Neural cell (in vitro differentiated cells): ENCODE data around the gene MRPS27. TPM values are rescaled to one million over a fixed set of nuclear protein-coding genes. Genes with fewer than 3 reads are reported as not detected.

Source experiments
- H2AFZ ChIP-seq: fragments of 200-600, 300-800 bp; sonication (generic), shearing (Covaris generic); 2 replicates; pipeline ENCODE4 v1.6.0; 2014; ENCODE audit warnings: low read depth, mild to moderate bottlenecking, antibody characterized with exemption, low read length, moderate library complexity
- H3F3A ChIP-seq: fragments of 200-600 bp; shearing (Covaris generic); 2 replicates; pipeline ENCODE4 v1.6.1; 2016; ENCODE audit warnings: mild to moderate bottlenecking, moderate library complexity, mixed read lengths, antibody characterized with exemption, low read length; ENCODE audit not compliant: insufficient read depth, poor library complexity, severe bottlenecking
- H3K27ac ChIP-seq: fragments of 200-600, 300-800 bp; sonication (generic), shearing (Covaris generic); 2 replicates; pipeline ENCODE4 v1.5.1; 2014; ENCODE audit warnings: mild to moderate bottlenecking, low read length, moderate library complexity
- H3K27me3 ChIP-seq: fragments of 300-800, 200-600 bp; sonication (generic), shearing (Covaris generic); 2 replicates; pipeline ENCODE4 v1.6.0; 2014; ENCODE audit warnings: mild to moderate bottlenecking, low read depth, low read length, moderate library complexity; ENCODE audit not compliant: insufficient read depth
- H3K36me3 ChIP-seq: fragments of 300-800, 200-600 bp; sonication (generic), shearing (Covaris generic); 2 replicates; pipeline ENCODE4 v1.5.1; 2014; ENCODE audit warnings: mild to moderate bottlenecking, antibody characterized with exemption, low read length, moderate library complexity; ENCODE audit not compliant: insufficient read depth
- H3K4me2 ChIP-seq: fragments of 300-800, 200-600 bp; sonication (generic), shearing (Covaris generic); 2 replicates; pipeline ENCODE4 v1.6.0; 2014; ENCODE audit warnings: mild to moderate bottlenecking, low read length
- H3K4me3 ChIP-seq: fragments of 300-800, 200-600 bp; sonication (generic), shearing (Covaris generic); 2 replicates; pipeline ENCODE4 v1.5.1; 2014; ENCODE audit warnings: mild to moderate bottlenecking, low read length, moderate library complexity
- H3K79me2 ChIP-seq: fragments of 200-600 bp; shearing (Covaris generic); replicated peaks from 2 replicates; pipeline ENCODE4 v1.6.0; 2014; ENCODE audit warnings: mild to moderate bottlenecking, low read length, moderate library complexity; ENCODE audit not compliant: insufficient read depth
- H3K9ac ChIP-seq: fragments of 300-800, 200-600 bp; sonication (generic), shearing (Covaris generic); 2 replicates; pipeline ENCODE4 v1.6.1; 2016; ENCODE audit warnings: mild to moderate bottlenecking, low read length, mixed read lengths
- H3K9me2 ChIP-seq: fragments of 200-600 bp; shearing (Covaris generic); 2 replicates; pipeline ENCODE4 v1.6.1; 2016; ENCODE audit warnings: mild to moderate bottlenecking, low read length, mixed read lengths; ENCODE audit not compliant: insufficient read depth
- H3K9me3 ChIP-seq: fragments of 200-600, 300-800 bp; sonication (generic), shearing (Covaris generic); 2 replicates; pipeline ENCODE4 v1.6.1; 2016; ENCODE audit warnings: mild to moderate bottlenecking, mixed run types, low read length, moderate library complexity, mixed read lengths
- H4K20me1 ChIP-seq: fragments of 200-600 bp; shearing (Covaris generic); 2 replicates; pipeline ENCODE4 v1.6.1; 2016; ENCODE audit warnings: mild to moderate bottlenecking, mixed run types; ENCODE audit not compliant: insufficient read depth
- CTCF ChIP-seq: fragments of 450-650 bp; IDR thresholded peaks from 2 replicates; pipeline ENCODE4 v1.5.1; 2014; ENCODE audit warnings: antibody characterized with exemption, mild to moderate bottlenecking, moderate library complexity; ENCODE audit not compliant: poor library complexity, severe bottlenecking
- EP300 ChIP-seq: fragments of 450-650 bp; conservative IDR thresholded peaks from 2 replicates; pipeline ENCODE4 v1.6.1; 2014; ENCODE audit warnings: antibody characterized with exemption, mild to moderate bottlenecking, moderate library complexity; ENCODE audit not compliant: poor library complexity, severe bottlenecking
- EZH2 ChIP-seq: fragments of 200-600, 300-800 bp; shearing (Covaris generic), sonication (generic); IDR thresholded peaks from 2 replicates; pipeline ENCODE4 v1.6.1; 2014; ENCODE audit warnings: antibody characterized with exemption, low read length, borderline replicate concordance, mild to moderate bottlenecking; ENCODE audit not compliant: insufficient read depth, poor library complexity, severe bottlenecking
- MXI1 ChIP-seq: fragments of 450-650 bp; conservative IDR thresholded peaks from 2 replicates; pipeline ENCODE4 v1.6.1; 2014; ENCODE audit warnings: antibody characterized with exemption, mild to moderate bottlenecking; ENCODE audit not compliant: poor library complexity, severe bottlenecking
- POLR2AphosphoS5 ChIP-seq: IDR thresholded peaks from 2 replicates; pipeline ENCODE4 v1.6.1; 2012
- RAD21 ChIP-seq: fragments of 450-650 bp; conservative IDR thresholded peaks from 2 replicates; pipeline ENCODE4 v1.6.1; 2014; ENCODE audit warnings: antibody characterized with exemption, mild to moderate bottlenecking, moderate library complexity
- REST ChIP-seq: IDR thresholded peaks from 2 replicates; pipeline ENCODE4 v1.6.1; 2012; ENCODE audit warnings: borderline replicate concordance
- SMC3 ChIP-seq: fragments of 450-650 bp; conservative IDR thresholded peaks from 2 replicates; pipeline ENCODE4 v1.6.1; 2014; ENCODE audit warnings: antibody characterized with exemption, mild to moderate bottlenecking, moderate library complexity; ENCODE audit not compliant: poor library complexity
- TAF1 ChIP-seq: IDR thresholded peaks from 2 replicates; pipeline ENCODE4 v1.6.1; 2012; ENCODE audit warnings: low read depth
- polyA plus RNA-seq: library from polyadenylated mRNA; depleted of rRNA; stranded (reverse); fragments of >200 nt; gene quantifications from 2 replicates; pipeline ENCODE4 v1.2.3, GENCODE V29; 2014

The MRPS27 gene
- polyA plus RNA-seq, 1 donor from 2014 or later: 36.7 TPM

- no peaks in the 10 kb centered on the region for H3K27me3 ChIP-seq
- no peak overlapping the region for H3K27ac ChIP-seq
- H3K36me3 ChIP-seq: no peaks in the 10 kb centered on the region
- no peaks in the 10 kb centered on the region for H3K79me2 ChIP-seq
- no peaks in the 10 kb centered on the region for H3K9me2 ChIP-seq
- H3K9ac ChIP-seq: no peak overlapping the region
- H4K20me1 ChIP-seq: no peaks in the 10 kb centered on the region
- no peak overlapping the region for H2AFZ ChIP-seq
- no peaks in the 10 kb centered on the region for H3F3A ChIP-seq
- TF ChIP-seq EZH2 (no peak), MXI1 (no peak), SMC3 (no peak), EP300 (no peak), CTCF (no peak), RAD21 (no peak), TAF1 (no peak), REST (no peak), POLR2AphosphoS5 (no peak)
- no peak overlapping the region for H3K4me3 ChIP-seq
- H3K9me3 ChIP-seq: no peaks in the 10 kb centered on the region
- H3K4me2 ChIP-seq: no peak overlapping the region
These were observed 84.3 kb downstream of the MRPS27 start for GRCh38 chr5:72235725-72236124.

GRCh38 chr5:72234868-72235267, 85.2 kb downstream of the MRPS27 start:
- Histone ChIP-seq H3K27ac (no peak overlapping the region), H3K4me2 (no peak overlapping the region), H3F3A (no peaks in the 10 kb centered on the region), H3K9ac (no peak overlapping the region), H4K20me1 (no peaks in the 10 kb centered on the region), H3K9me2 (no peaks in the 10 kb centered on the region), H3K4me3 (no peak overlapping the region), H3K27me3 (no peaks in the 10 kb centered on the region), H3K79me2 (no peaks in the 10 kb centered on the region), H2AFZ (no peak overlapping the region), H3K9me3 (no peaks in the 10 kb centered on the region), H3K36me3 (no peaks in the 10 kb centered on the region)
- no peak for TF ChIP-seq TAF1
- no peak for TF ChIP-seq POLR2AphosphoS5
- TF ChIP-seq REST: no peak
- TF ChIP-seq RAD21: no peak
- no peak for TF ChIP-seq MXI1
- TF ChIP-seq SMC3: no peak
- no peak for TF ChIP-seq EZH2
- no peak for TF ChIP-seq CTCF
- TF ChIP-seq EP300: no peak
